Lung (tissue), 12 donors: ENCODE measurements around the gene UBL3. TPM values are rescaled to one million over a fixed set of nuclear protein-coding genes. Genes with fewer than 3 reads are reported as not detected.

ENCODE experiments used
- ATAC-seq: fragments of 200-7000 bp; cut with Tn5 transposase; one replicate; pipeline ENCODE4 v1.9.1; 2020; ENCODE audit warnings: moderate number of reproducible peaks; ENCODE audit not compliant: insufficient read depth, low FRiP score
- DNase-seq, 3 donors: peaks; one replicate each; pipeline ENCODE4 v3.0.0-alpha.2; 2013 to 2017
- H3K27ac ChIP-seq, 2 donors: one replicate each; pipeline ENCODE4 v1.5.1; 2013; ENCODE audit warnings: mild to moderate bottlenecking in 2 of 2, moderate library complexity in 2 of 2, control low read depth in 1 of 2, inconsistent platforms in 1 of 2, low read depth in 1 of 2, low read length in 1 of 2
- H3K27me3 ChIP-seq, 3 donors: one replicate each; pipeline ENCODE4 v1.5.1; 2013; ENCODE audit warnings: low read length in 2 of 3; ENCODE audit not compliant: control insufficient read depth in 3 of 3, insufficient read depth in 3 of 3
- H3K36me3 ChIP-seq, 4 donors: one replicate each; pipeline ENCODE4 v1.5.1; 2013; ENCODE audit warnings: low read length in 4 of 4, mild to moderate bottlenecking in 1 of 4, moderate library complexity in 1 of 4; ENCODE audit not compliant: control insufficient read depth in 4 of 4, insufficient read depth in 4 of 4
- H3K4me1 ChIP-seq, 5 donors: one replicate each; pipeline ENCODE4 v1.5.1; 2013; ENCODE audit warnings: low read length in 5 of 5, mild to moderate bottlenecking in 2 of 5, moderate library complexity in 1 of 5; ENCODE audit not compliant: control insufficient read depth in 5 of 5, insufficient read depth in 5 of 5
- H3K4me3 ChIP-seq: one replicate; pipeline ENCODE4 v1.5.1; 2013; ENCODE audit warnings: mild to moderate bottlenecking, control low read depth, moderate library complexity
- H3K9ac ChIP-seq, 2 donors: one replicate each; pipeline ENCODE4 v1.5.1; 2013; ENCODE audit warnings: low read length in 2 of 2, control low read depth in 1 of 2; ENCODE audit not compliant: insufficient read depth in 1 of 2
- H3K9me3 ChIP-seq, 4 donors: one replicate each; pipeline ENCODE4 v1.5.1; 2013; ENCODE audit warnings: low read length in 3 of 4, mild to moderate bottlenecking in 1 of 4, moderate library complexity in 1 of 4; ENCODE audit not compliant: control insufficient read depth in 4 of 4, insufficient read depth in 3 of 4
- CTCF ChIP-seq: IDR thresholded peaks from 2 replicates; pipeline ENCODE4 v1.5.1; 2012; ENCODE audit warnings: mild to moderate bottlenecking; ENCODE audit errors: control extremely low read depth, extremely low read depth
- WGBS, 2 donors: extraction: QIAGEN DNeasy Blood & Tissue Kit; methylation state at CpG; one replicate each; pipeline ENCODE4 v1.1.7; 2013; 5-methylcytosine and 5-hydroxymethylcytosine counted together
- polyA plus RNA-seq, 2 donors: library from polyadenylated mRNA; stranded (reverse); fragments of 200-250 nt; gene quantifications; one replicate each; pipeline ENCODE4 v1.2.1, GENCODE V29; 2013
- total RNA-seq, 2 donors: library from RNA; depleted of rRNA in 1 of 2; stranded (reverse); fragments of >200 nt in 1 of 2; gene quantifications; one replicate each; pipeline ENCODE4 v1.2.1, GENCODE V29; 2014 to 2021
- donor health status: control.
- donor health status: control.
- donor health status: Bipolar disorder and iron deficiency.
- donor health status: healthy.
- donor health status: DM: yes; HTN: yes; CAD: no.

Gene UBL3
- total and polyA plus RNA-seq, 4 donors = 19.6 to 58.2 (median 33.7) TPM

GRCh38 chr13:29816715-29817114, 33.7 kb downstream of the UBL3 start:
- no peaks in the 10 kb centered on the region for H3K9me3 ChIP-seq
- no peak for TF ChIP-seq CTCF
- ATAC-seq = no peak
- no peak overlapping the region for H3K9ac ChIP-seq
- H3K27me3 ChIP-seq = no peaks in the 10 kb centered on the region
- peaks cover 0 to 16% (median 9%) of the 10 kb centered on the region in 5 donors for H3K4me1 ChIP-seq
- no peaks in the 10 kb centered on the region for H3K36me3 ChIP-seq
- DNase-seq = no peak
- WGBS, 2 donors = 94 to 96% methylated on average over 2 of the region's 2 CpGs
- H3K4me3 ChIP-seq = no peak overlapping the region
- H3K27ac ChIP-seq = no peak overlapping the region

- H3K27me3 ChIP-seq = no peaks in the 10 kb centered on the region
- no peaks in the 10 kb centered on the region for H3K36me3 ChIP-seq
- H3K9ac ChIP-seq = no peak overlapping the region
- no peaks in the 10 kb centered on the region for H3K9me3 ChIP-seq
- peaks cover under 1 to 26% (median 20%) of the 10 kb centered on the region in 5 donors for H3K4me1 ChIP-seq
- H3K27ac ChIP-seq = no peak overlapping the region
- no peak for TF ChIP-seq CTCF
- no peak for DNase-seq
- no peak overlapping the region for H3K4me3 ChIP-seq
- ATAC-seq = no peak
Observed at GRCh38 chr13:29815336-29815735, 35.1 kb downstream of the UBL3 start.

- H3K27me3 ChIP-seq = no peaks in the 10 kb centered on the region
Observed at GRCh38 chr13:29810898-29811297, 39.5 kb downstream of the UBL3 start.

More at GRCh38 chr13:29810898-29811297, 39.5 kb downstream of the UBL3 start:
- 88 to 96% methylated on average over 4 of the region's 4 CpGs for WGBS, 2 donors
- Histone ChIP-seq H3K4me1 (peaks cover 3 to 21% (median 10%) of the 10 kb centered on the region in 5 donors), H3K36me3 (no peaks in the 10 kb centered on the region), H3K4me3 (no peak overlapping the region), H3K9me3 (no peaks in the 10 kb centered on the region), H3K9ac (no peak overlapping the region), H3K27ac (no peak overlapping the region)
- TF ChIP-seq CTCF = no peak
- DNase-seq (no peak), ATAC-seq (no peak)
